Gastroesophageal sphincter (tissue), 4 donors: Measurements from ENCODE around the gene TRMU. TPM values are rescaled to one million over a fixed set of nuclear protein-coding genes. Genes with fewer than 3 reads are reported as not detected.

ENCODE experiments used
- ATAC-seq: fragments of 150-250 bp; one replicate; pipeline ENCODE4 v1.9.1; 2016; ENCODE audit warnings: mild to moderate bottlenecking, moderate library complexity
- H3K27ac ChIP-seq, 4 donors: fragments of 200-600 bp; sonication (generic) in 3 of 4; 1 replicate in 3 of 4; 2 replicates in 1 of 4; pipeline ENCODE4 v1.5.1; 2016 to 2019
- H3K27me3 ChIP-seq: fragments of 200-600 bp; sonication (generic); one replicate; pipeline ENCODE4 v1.5.1; 2019
- H3K36me3 ChIP-seq, 2 donors: fragments of 200-600 bp; sonication (generic); one replicate each; pipeline ENCODE4 v1.5.1; 2019; ENCODE audit warnings: control low read depth in 1 of 2
- H3K4me1 ChIP-seq, 3 donors: fragments of 200-600 bp; sonication (generic); 1 replicate in 2 of 3; 2 replicates in 1 of 3; pipeline ENCODE4 v1.5.1; 2016 to 2019; ENCODE audit warnings: control low read depth in 2 of 3
- H3K4me3 ChIP-seq, 2 donors: fragments of 200-600 bp; sonication (generic); one replicate each; pipeline ENCODE4 v1.5.1; 2019; ENCODE audit warnings: mild to moderate bottlenecking in 1 of 2, moderate library complexity in 1 of 2
- H3K9me3 ChIP-seq, 3 donors: fragments of 200-600 bp; sonication (generic); one replicate each; pipeline ENCODE4 v1.5.1; 2017 to 2019; ENCODE audit warnings: control low read depth in 2 of 3
- EP300 ChIP-seq: sonication (generic); formaldehyde crosslinking; IDR thresholded peaks from one replicate; pipeline ENCODE4 v1.6.1; 2017; ENCODE audit warnings: antibody characterized with exemption, mild to moderate bottlenecking
- POLR2A ChIP-seq, 2 donors: fragments of 450-650 bp; IDR thresholded peaks; one replicate each; pipeline ENCODE4 v1.6.1; 2017; ENCODE audit warnings: antibody characterized with exemption in 2 of 2, mild to moderate bottlenecking in 2 of 2, moderate library complexity in 1 of 2
- POLR2AphosphoS5 ChIP-seq: sonication (generic); formaldehyde crosslinking; IDR thresholded peaks from one replicate; pipeline ENCODE4 v1.6.1; 2017; ENCODE audit warnings: antibody characterized with exemption
- WGBS, 2 donors: methylation state at CpG; one replicate each; pipeline ENCODE4 v1.1.5; 2018; ENCODE audit warnings: low coverage in 1 of 2; 5-methylcytosine and 5-hydroxymethylcytosine counted together
- total RNA-seq, 4 donors: library from RNA; depleted of rRNA; stranded (reverse); fragments of >200 nt; gene quantifications; one replicate each; pipeline ENCODE4 v1.1.0, GENCODE V29; 2016
- TF ChIP-seq, protein P1 (sequence below), 4 experiments: fragments of 200-600 bp in 2 of 4; fragments of 450-650 bp in 2 of 4; sonication (generic) in 1 of 4; IDR thresholded peaks; one replicate each; pipeline ENCODE4 v1.5.1; 2017 to 2019; ENCODE audit warnings: antibody characterized with exemption in 4 of 4, mild to moderate bottlenecking in 2 of 4, moderate library complexity in 2 of 4

TRMU gene
- total RNA-seq, 4 donors from 2014 or later = 9.9 to 33.8 (median 24.6) TPM

DNA sequence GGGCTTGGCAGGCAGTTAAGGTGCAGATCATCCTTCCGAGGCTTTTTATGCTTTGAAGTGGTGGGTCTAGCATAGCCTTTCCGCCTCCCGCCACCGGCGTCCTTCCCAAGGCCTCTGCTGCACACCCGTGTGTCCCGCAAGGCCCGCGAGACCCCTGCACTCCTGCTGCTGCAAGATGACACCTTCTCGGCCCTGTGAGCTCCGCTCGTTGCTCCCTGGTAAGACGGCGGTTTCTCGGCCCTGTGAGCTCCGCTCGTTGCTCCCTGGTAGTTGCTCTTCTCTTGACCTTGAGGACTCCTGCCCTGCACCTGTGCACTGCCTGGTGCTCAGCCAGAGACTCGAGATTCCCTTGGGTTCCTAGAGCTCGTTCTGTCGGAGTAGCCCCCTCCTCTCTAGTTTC is 17.9 kb upstream of the TRMU start:
- Histone ChIP-seq H3K36me3 (no peaks in the 10 kb centered on the region), H3K4me1 (peaks cover 0 to 4% (median 0%) of the 10 kb centered on the region in 3 donors), H3K4me3 (no peak overlapping the region), H3K27ac (no peak overlapping the region), H3K9me3 (no peaks in the 10 kb centered on the region), H3K27me3 (no peaks in the 10 kb centered on the region)
- WGBS, 2 donors = 83 to 87% methylated on average over 7 to 20 of the region's 20 CpGs
- no peak for ATAC-seq
- TF ChIP-seq POLR2AphosphoS5 (no peak), POLR2A (IDR thresholded peaks at IDR 0.05) (no peak), EP300 (no peak)
- TF ChIP-seq, protein P1, sequence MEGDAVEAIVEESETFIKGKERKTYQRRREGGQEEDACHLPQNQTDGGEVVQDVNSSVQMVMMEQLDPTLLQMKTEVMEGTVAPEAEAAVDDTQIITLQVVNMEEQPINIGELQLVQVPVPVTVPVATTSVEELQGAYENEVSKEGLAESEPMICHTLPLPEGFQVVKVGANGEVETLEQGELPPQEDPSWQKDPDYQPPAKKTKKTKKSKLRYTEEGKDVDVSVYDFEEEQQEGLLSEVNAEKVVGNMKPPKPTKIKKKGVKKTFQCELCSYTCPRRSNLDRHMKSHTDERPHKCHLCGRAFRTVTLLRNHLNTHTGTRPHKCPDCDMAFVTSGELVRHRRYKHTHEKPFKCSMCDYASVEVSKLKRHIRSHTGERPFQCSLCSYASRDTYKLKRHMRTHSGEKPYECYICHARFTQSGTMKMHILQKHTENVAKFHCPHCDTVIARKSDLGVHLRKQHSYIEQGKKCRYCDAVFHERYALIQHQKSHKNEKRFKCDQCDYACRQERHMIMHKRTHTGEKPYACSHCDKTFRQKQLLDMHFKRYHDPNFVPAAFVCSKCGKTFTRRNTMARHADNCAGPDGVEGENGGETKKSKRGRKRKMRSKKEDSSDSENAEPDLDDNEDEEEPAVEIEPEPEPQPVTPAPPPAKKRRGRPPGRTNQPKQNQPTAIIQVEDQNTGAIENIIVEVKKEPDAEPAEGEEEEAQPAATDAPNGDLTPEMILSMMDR (IDR thresholded peaks at IDR 0.05) = no peak

DNA sequence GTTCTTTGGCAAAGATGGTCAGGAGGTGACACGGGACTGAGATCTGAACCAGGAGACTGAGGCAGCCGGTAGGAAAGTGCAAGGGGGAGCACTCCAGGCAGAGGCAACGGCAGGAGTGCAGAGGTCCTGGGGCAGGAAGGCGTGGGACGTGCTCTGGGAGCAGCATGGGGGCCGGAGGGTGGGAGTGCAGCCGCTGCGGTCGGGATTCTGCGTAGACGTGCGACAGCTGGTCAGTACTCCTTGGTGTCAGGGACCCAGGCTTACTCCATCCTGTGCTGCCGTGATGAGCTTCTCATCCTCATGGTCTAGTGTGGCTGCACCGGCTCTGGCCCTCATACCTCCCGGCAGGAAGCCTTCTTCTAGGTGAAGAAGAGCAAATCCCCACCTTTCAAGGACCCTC is 16.9 kb upstream of the TRMU start:
- no peak overlapping the region for H3K27ac ChIP-seq
- no peak for ATAC-seq
- H3K9me3 ChIP-seq = no peaks in the 10 kb centered on the region
- no peaks in the 10 kb centered on the region for H3K36me3 ChIP-seq
- H3K4me1 ChIP-seq = peaks cover 0 to 4% (median 0%) of the 10 kb centered on the region in 3 donors
- 90 to 94% methylated on average over 4 to 13 of the region's 15 CpGs for WGBS, 2 donors
- TF ChIP-seq POLR2A (IDR thresholded peaks at IDR 0.05) (no peak), POLR2AphosphoS5 (no peak), EP300 (no peak)
- TF ChIP-seq, protein P1 (IDR thresholded peaks at IDR 0.05) = no peak
- H3K27me3 ChIP-seq = no peaks in the 10 kb centered on the region
- H3K4me3 ChIP-seq = no peak overlapping the region

DNA sequence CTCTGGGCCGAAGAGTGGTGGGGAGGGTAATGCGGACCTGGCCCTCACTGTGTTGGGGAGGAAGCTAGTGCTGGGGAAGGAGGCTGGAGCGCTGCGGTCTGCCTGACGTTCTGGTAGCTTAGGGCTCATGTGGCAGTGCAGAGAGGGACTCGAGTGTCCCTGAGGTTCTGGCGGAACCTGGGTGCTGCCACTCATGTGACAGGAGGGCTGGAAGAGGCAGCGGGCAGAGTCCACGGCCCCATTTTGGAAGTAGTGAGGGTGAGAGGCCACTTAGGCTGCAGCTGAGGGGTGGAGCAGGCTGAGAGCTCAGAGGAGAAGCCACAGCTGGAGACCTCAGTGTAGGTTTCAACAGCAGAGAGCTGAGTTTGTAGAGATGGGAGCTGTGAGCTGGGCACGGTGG is 16.2 kb upstream of the TRMU start:
- H3K4me1 ChIP-seq = peaks cover 0 to 1% (median 0%) of the 10 kb centered on the region in 3 donors
- H3K36me3 ChIP-seq = no peaks in the 10 kb centered on the region
- no peak overlapping the region for H3K4me3 ChIP-seq
- no peak for ATAC-seq
- no peaks in the 10 kb centered on the region for H3K27me3 ChIP-seq
- H3K27ac ChIP-seq = no peak overlapping the region
- no peak for TF ChIP-seq POLR2A (IDR thresholded peaks at IDR 0.05)
- TF ChIP-seq EP300 = no peak
- TF ChIP-seq, protein P1 (IDR thresholded peaks at IDR 0.05) = no peak
- no peak for TF ChIP-seq POLR2AphosphoS5
- WGBS, 2 donors = 93 to 100% methylated on average over 3 to 9 of the region's 10 CpGs
- H3K9me3 ChIP-seq = no peaks in the 10 kb centered on the region

DNA sequence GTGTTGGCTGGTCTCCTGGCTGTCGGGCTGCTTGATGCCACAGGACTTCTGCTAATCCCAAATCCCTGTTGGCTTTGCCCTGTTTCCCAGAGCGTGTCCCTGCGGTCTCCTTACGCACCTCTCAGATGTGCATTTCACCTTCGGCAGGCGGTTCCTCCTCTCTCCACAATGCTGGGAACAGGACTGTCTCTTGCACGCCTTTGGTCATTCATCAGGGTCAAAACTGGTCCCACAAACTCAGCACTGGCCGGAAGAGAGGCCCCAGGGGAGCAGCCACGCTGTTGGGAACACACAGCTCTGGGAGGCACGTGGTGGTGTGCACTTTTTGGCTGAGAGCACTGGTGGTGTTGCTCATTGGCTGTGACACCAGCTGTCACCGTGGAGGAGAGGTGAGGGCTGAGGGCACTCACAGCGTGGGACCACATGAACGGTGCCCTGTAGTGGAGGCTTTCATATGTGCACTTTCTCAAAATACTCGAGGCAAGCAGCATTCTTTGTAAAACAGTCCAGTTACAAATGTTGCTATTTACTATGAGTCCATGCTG is 15.3 kb upstream of the TRMU start:
- ATAC-seq = no peak
- Histone ChIP-seq H3K36me3 (no peaks in the 10 kb centered on the region), H3K27ac (no peak overlapping the region), H3K4me1 (no peaks in the 10 kb centered on the region), H3K27me3 (no peaks in the 10 kb centered on the region), H3K9me3 (no peaks in the 10 kb centered on the region), H3K4me3 (no peak overlapping the region)
- WGBS, 2 donors = 76 to 87% methylated on average over 3 of the region's 14 CpGs
- TF ChIP-seq EP300 = no peak
- TF ChIP-seq, protein P1 (IDR thresholded peaks at IDR 0.05) = no peak

DNA sequence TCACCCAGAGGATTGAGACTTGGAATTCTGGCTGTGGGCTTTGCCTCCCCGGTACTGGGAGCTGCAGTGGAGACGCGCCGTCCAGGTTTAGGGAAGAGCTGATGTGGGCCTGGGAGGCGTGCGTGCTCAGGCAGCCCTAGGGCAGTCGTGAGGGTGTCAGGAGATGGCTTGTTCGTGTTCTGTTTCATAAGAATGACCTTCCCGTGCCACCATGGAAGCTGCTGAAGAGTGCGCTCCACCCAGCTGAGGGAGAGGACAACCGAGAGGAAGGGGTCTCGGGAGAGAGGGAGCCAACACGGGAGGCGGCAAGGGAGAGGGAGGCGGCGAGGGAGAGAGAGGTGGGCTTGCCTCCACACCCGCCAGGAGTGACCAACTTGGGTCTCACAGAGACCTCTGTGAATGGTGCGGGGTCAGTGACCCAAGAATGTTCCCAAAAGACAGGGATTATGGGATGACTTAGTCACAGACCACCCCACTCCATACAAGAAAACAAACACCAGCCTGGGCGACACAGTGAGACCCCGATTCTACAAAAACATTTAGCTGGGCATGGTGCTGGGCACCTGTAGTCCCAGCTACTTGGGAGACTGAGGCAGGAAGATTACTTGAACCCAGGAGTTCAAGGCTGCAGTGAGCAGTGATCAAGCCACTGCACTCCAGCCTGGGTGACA is 14.7 kb upstream of the TRMU start:
- Histone ChIP-seq H3K4me1 (no peaks in the 10 kb centered on the region), H3K27me3 (no peaks in the 10 kb centered on the region), H3K4me3 (no peak overlapping the region), H3K9me3 (no peaks in the 10 kb centered on the region), H3K27ac (no peak overlapping the region), H3K36me3 (no peaks in the 10 kb centered on the region)
- no peak for TF ChIP-seq EP300
- TF ChIP-seq POLR2A (IDR thresholded peaks at IDR 0.05) = no peak
- TF ChIP-seq, protein P1 (IDR thresholded peaks at IDR 0.05) = no peak
- ATAC-seq = no peak
- 89% methylated on average over 12 of the region's 20 CpGs; no CpG with 5 or more reads in 1 of the 2 donors for WGBS, 2 donors
